ENCODE measurements around the gene IFI27.

GRCh38 chr14:94161058-94161457 is 50.5 kb downstream of the IFI27 start:
- TF ChIP-seq CTCF (IDR thresholded peaks at IDR 0.05), result no peak
- no peak for TF ChIP-seq POLR2A (IDR thresholded peaks at IDR 0.05)

All from testis (tissue), 2 donors.